Ishikawa (cell line): ENCODE results near the gene ANKRD12.

ENCODE experiments used
- CEBPB ChIP-seq: IDR thresholded peaks from 2 replicates; pipeline ENCODE4 v1.6.1; 2012
- CREB1 ChIP-seq: IDR thresholded peaks from 2 replicates; pipeline ENCODE4 v1.6.1; 2012; ENCODE audit warnings: low read depth
- EGR1 ChIP-seq: IDR thresholded peaks from 2 replicates; pipeline ENCODE4 v1.6.1; 2012
- EP300 ChIP-seq: IDR thresholded peaks from 2 replicates; pipeline ENCODE4 v1.6.1; 2012; ENCODE audit warnings: borderline replicate concordance
- FOXM1 ChIP-seq: IDR thresholded peaks from 2 replicates; pipeline ENCODE4 v1.6.1; 2012; ENCODE audit warnings: low read depth, borderline replicate concordance
- NFIC ChIP-seq: IDR thresholded peaks from 2 replicates; pipeline ENCODE4 v1.6.1; 2012
- RAD21 ChIP-seq: IDR thresholded peaks from 2 replicates; pipeline ENCODE4 v1.6.1; 2012; ENCODE audit warnings: low read depth
- TAF1 ChIP-seq: IDR thresholded peaks from 2 replicates; pipeline ENCODE4 v1.6.1; 2012; ENCODE audit warnings: low read depth, mild to moderate bottlenecking
- TCF12 ChIP-seq: IDR thresholded peaks from 2 replicates; pipeline ENCODE4 v1.6.1; 2012; ENCODE audit warnings: low read depth
- TEAD4 ChIP-seq: IDR thresholded peaks from 2 replicates; pipeline ENCODE4 v1.6.1; 2012
- YY1 ChIP-seq: IDR thresholded peaks from 2 replicates; pipeline ENCODE4 v1.6.1; 2012; ENCODE audit warnings: low read depth
- ZBTB7A ChIP-seq: IDR thresholded peaks from 2 replicates; pipeline ENCODE4 v1.6.1; 2012; ENCODE audit warnings: low read depth
- TF ChIP-seq, protein P1 (sequence below): IDR thresholded peaks from 2 replicates; pipeline ENCODE4 v1.6.1; 2012
- TF ChIP-seq, protein P2 (sequence below): IDR thresholded peaks from 2 replicates; pipeline ENCODE4 v1.6.1; 2012
- TF ChIP-seq, protein P3 (sequence below): IDR thresholded peaks from 2 replicates; pipeline ENCODE4 v1.6.1; 2012; ENCODE audit warnings: low read depth, mild to moderate bottlenecking

ANKRD12 gene

DNA sequence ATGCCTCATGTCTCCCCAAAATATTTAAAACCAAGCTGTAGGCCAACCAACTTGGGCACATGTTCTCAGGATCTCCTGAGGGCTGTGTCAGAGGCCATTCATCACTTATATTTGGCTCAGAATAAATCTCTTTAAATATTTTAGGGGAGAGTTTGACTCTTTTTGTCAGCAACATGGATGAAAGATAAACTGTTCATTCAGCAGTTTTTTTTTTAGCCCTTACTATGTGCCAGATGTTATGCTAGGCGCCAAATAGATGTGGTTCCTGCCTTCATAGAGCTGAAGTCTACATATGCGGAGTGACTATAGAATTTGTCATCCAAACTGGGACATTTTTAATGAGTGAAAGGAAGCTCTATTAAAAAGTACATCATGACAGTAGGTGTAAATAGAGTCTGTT lies 155.5 kb downstream of the ANKRD12 start:
- TF ChIP-seq RAD21 (no peak), FOXM1 (no peak), YY1 (no peak), EP300 (no peak), TAF1 (no peak), ZBTB7A (no peak), TCF12 (no peak)
- TF ChIP-seq, protein P1, sequence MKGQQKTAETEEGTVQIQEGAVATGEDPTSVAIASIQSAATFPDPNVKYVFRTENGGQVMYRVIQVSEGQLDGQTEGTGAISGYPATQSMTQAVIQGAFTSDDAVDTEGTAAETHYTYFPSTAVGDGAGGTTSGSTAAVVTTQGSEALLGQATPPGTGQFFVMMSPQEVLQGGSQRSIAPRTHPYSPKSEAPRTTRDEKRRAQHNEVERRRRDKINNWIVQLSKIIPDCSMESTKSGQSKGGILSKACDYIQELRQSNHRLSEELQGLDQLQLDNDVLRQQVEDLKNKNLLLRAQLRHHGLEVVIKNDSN, result no peak

DNA sequence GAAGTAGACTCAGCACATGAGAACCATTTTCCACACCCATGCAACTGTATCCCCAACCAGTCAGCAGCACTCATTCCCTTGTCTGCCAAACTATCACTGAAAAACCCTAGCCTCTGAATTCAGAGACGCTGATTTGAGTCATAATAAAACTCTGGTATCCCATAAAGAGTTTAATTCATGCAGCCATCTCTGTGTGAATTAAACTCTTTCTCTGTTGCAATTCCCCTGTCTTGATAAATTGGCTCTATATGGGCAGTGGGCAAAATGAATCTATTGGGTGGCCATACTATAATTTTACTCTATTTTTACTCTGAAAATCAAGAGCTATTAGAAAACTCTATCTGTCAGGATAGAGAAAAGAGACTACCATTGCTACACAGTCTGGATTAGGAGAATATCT lies 157.4 kb downstream of the ANKRD12 start:
- TF ChIP-seq ZBTB7A (no peak), YY1 (no peak), CREB1 (no peak), TCF12 (no peak), TEAD4 (no peak), CEBPB (no peak), RAD21 (no peak), NFIC (no peak), EP300 (no peak)
- TF ChIP-seq, protein P2, sequence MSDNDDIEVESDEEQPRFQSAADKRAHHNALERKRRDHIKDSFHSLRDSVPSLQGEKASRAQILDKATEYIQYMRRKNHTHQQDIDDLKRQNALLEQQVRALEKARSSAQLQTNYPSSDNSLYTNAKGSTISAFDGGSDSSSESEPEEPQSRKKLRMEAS, result no peak
- TF ChIP-seq, protein P3, sequence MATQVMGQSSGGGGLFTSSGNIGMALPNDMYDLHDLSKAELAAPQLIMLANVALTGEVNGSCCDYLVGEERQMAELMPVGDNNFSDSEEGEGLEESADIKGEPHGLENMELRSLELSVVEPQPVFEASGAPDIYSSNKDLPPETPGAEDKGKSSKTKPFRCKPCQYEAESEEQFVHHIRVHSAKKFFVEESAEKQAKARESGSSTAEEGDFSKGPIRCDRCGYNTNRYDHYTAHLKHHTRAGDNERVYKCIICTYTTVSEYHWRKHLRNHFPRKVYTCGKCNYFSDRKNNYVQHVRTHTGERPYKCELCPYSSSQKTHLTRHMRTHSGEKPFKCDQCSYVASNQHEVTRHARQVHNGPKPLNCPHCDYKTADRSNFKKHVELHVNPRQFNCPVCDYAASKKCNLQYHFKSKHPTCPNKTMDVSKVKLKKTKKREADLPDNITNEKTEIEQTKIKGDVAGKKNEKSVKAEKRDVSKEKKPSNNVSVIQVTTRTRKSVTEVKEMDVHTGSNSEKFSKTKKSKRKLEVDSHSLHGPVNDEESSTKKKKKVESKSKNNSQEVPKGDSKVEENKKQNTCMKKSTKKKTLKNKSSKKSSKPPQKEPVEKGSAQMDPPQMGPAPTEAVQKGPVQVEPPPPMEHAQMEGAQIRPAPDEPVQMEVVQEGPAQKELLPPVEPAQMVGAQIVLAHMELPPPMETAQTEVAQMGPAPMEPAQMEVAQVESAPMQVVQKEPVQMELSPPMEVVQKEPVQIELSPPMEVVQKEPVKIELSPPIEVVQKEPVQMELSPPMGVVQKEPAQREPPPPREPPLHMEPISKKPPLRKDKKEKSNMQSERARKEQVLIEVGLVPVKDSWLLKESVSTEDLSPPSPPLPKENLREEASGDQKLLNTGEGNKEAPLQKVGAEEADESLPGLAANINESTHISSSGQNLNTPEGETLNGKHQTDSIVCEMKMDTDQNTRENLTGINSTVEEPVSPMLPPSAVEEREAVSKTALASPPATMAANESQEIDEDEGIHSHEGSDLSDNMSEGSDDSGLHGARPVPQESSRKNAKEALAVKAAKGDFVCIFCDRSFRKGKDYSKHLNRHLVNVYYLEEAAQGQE, result no peak
- TF ChIP-seq, protein P1, result no peak

DNA sequence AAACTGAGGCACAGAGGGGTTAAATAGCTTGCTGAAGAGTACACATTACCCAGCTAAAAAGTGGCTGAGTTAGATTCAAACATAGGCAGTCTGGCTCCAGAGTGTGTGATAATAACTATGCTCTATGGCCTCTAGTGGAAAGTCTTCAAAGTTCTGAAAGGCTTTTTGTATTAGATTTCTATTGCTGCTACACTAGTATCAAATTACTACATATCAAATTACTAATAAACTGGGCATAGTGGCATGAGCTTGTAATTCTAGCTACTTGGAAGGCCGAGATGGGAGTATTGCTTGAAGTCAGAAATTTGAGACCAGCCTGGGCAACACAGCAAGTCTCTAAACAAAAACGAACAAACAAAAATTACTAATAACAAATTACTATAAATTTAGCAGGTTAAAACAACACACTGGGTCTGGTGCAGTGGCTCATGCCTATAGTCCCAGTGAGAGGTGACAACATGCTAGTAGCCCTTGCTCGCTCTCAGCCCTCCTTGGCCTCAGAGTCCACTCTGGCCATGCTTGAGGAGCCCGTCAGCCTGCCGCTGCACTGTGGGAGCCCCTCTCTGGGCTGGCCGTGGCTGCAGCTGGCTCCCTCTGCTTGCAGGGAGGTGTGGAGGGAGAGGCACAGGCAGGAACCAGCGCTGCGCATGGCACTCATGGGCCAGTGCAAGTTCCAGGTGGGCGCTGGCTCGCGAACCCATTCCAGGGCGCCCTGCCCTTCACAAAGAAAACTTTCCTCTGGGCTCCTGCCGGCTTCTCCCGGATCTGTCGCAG lies 159.8 kb downstream of the ANKRD12 start:
- TF ChIP-seq NFIC (no peak), CREB1 (no peak), TAF1 (no peak), CEBPB (no peak), FOXM1 (no peak), RAD21 (no peak), EP300 (no peak), EGR1 (no peak), TEAD4 (no peak), TCF12 (no peak), ZBTB7A (no peak), YY1 (no peak)
- TF ChIP-seq, protein P3, result no peak
- TF ChIP-seq, protein P1, result no peak
- TF ChIP-seq, protein P2, result no peak

DNA sequence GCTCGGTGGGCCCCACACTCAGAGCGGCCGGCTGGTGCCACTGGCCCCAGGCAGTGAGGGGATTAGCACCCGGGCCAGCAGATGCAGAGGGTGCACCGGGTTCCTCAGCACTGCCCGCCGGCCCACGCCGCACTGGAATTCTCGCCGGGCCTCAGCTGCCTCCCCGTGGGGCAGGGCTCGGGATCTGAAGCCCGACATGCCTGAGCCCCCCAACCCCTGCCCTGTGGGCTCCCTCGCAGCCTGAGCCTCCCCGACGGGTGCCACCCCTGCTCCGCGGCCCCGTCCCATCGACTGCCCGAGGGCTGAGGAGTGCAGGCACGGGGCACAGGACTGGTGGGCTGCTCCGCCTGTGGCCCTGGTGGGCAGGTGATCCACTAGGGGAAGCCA lies 160.4 kb downstream of the ANKRD12 start:
- TF ChIP-seq CREB1, result no peak
- no peak for TF ChIP-seq YY1
- TF ChIP-seq NFIC, result no peak
- no peak for TF ChIP-seq TEAD4
- no peak for TF ChIP-seq TAF1
- no peak for TF ChIP-seq EP300
- no peak for TF ChIP-seq TCF12
- TF ChIP-seq, protein P1, result no peak
- no peak for TF ChIP-seq RAD21
- no peak for TF ChIP-seq FOXM1
- TF ChIP-seq, protein P3, result no peak
- no peak for TF ChIP-seq CEBPB
- no peak for TF ChIP-seq EGR1
- TF ChIP-seq, protein P2, result no peak
- no peak for TF ChIP-seq ZBTB7A
